ENCODE data around the gene DOCK2. TPM values are rescaled to one million over a fixed set of nuclear protein-coding genes. Genes with fewer than 3 reads are reported as not detected.

Gene DOCK2
- total and polyA plus RNA-seq, 2 donors (not counting 3 experiments of a cell fraction or from before 2014, with no cell fraction given): 0.62 to 4.8 TPM

- intact Hi-C loops (cut with micrococcal nuclease): no loop called here
- no peak overlapping the region for H3K27ac ChIP-seq (ENCODE audit: insufficient read depth, low read depth, low read length)
Observed at GRCh38 chr5:169788168-169788567, 151.1 kb downstream of the DOCK2 start.

More at GRCh38 chr5:169788168-169788567, 151.1 kb downstream of the DOCK2 start:
- FAIRE-seq: no peak
- dilution Hi-C loops (cut with MboI; ENCODE audit: extremely low pct_ligation_motif_present, low sequenced_read_pairs): no loop called here
- no peaks in the 10 kb centered on the region for H3K9me3 ChIP-seq (replicated peaks; ENCODE audit: control insufficient read depth, insufficient read depth, low read length)
- H4K20me1 ChIP-seq (replicated peaks; ENCODE audit: control insufficient read depth, extremely low read depth, insufficient read depth, low read length): no peaks in the 10 kb centered on the region
- DNase-seq (ENCODE audit: low read depth, low spot score): no peak
- no peak overlapping the region for H3K4me2 ChIP-seq (ENCODE audit: insufficient read depth, low read length)
- ChIA-PET POLR2A (no interaction called here), CTCF (interaction anchor here (1.9 kb wide), 1 partner anchor 192 kb away, joined by 4 read pairs; the partner anchor contains the start of gene INSYN2B)
- BruUV-seq (replicated peaks): no TSS peak
- no peak overlapping the region for H3K4me3 ChIP-seq (replicated peaks in 1 of 3; ENCODE audit: insufficient read depth in 1 of 3, low read depth in 1 of 3, low read length in 3 of 3)
- peaks cover 0 to 5% of the 10 kb centered on the region in 2 experiments for H3K27me3 ChIP-seq (ENCODE audit: control insufficient read depth in 2 of 2, insufficient read depth in 2 of 2, low read length in 2 of 2)
- H3K4me1 ChIP-seq (ENCODE audit: control insufficient read depth, extremely low read depth, insufficient read depth, low read length): no peaks in the 10 kb centered on the region
- H2AFZ ChIP-seq (ENCODE audit: low read depth, low read length): no peak overlapping the region
- no peaks in the 10 kb centered on the region for H3K36me3 ChIP-seq (ENCODE audit: control insufficient read depth in 2 of 2, extremely low read depth in 1 of 2, insufficient read depth in 2 of 2, low read length in 2 of 2)
- no peak for TF ChIP-seq CTCF (IDR thresholded peaks at IDR 0.05; ENCODE audit: extremely low read depth in 1 of 2, insufficient read depth in 1 of 2, low read depth in 1 of 2, low read length in 2 of 2)
- TF ChIP-seq JUN (IDR thresholded peaks at IDR 0.05; ENCODE audit: borderline replicate concordance, insufficient read depth, insufficient read length, low read depth): no peak
- TF ChIP-seq FOS (IDR thresholded peaks at IDR 0.05; ENCODE audit: borderline replicate concordance, insufficient read depth, low read length): no peak
- no peak for TF ChIP-seq POLR2A (IDR thresholded peaks at IDR 0.05; ENCODE audit: low read depth, low read length)
- TF ChIP-seq POLR2AphosphoS5 (IDR thresholded peaks at IDR 0.05; ENCODE audit: insufficient read depth, low read depth, low read length): no peak
- TF ChIP-seq MYC (IDR thresholded peaks at IDR 0.05; ENCODE audit: low read depth, low read length): no peak
- TF ChIP-seq MAX (IDR thresholded peaks at IDR 0.05; ENCODE audit: insufficient read depth, insufficient read length): no peak
- TF ChIP-seq GATA2 (IDR thresholded peaks at IDR 0.05; ENCODE audit: insufficient read depth, insufficient read length, low read depth, low read length): no peak
- TF ChIP-seq EZH2 (IDR thresholded peaks at IDR 0.05; ENCODE audit: borderline replicate concordance, low read depth, low read length, severe bottlenecking): no peak
- H3K79me2 ChIP-seq (ENCODE audit: control insufficient read depth, insufficient read depth, low read length): no peaks in the 10 kb centered on the region
- no peaks in the 10 kb centered on the region for H3K9me1 ChIP-seq (replicated peaks; ENCODE audit: control insufficient read depth, extremely low read depth, insufficient read depth, low read length)
- no peak overlapping the region for H3K9ac ChIP-seq (replicated peaks; ENCODE audit: extremely low read depth, insufficient read depth, low read length)
